Activated CD8-positive, alpha-beta T cell treated with anti-CD3 and anti-CD28 coated beads for 36 hours (primary cell): ENCODE data around the gene VMAC. TPM values are rescaled to one million over a fixed set of nuclear protein-coding genes. Genes with fewer than 3 reads are reported as not detected.
A peak's percentile ranks its signal among the peaks of the same experiment; 100 is the strongest.
"Not testable (repeated sequence)": the region's sequence is repeated elsewhere in the genome, so short reads cannot be mapped to it uniquely, and the experiment has no call there.

Source experiments
- ATAC-seq: fragments of 200-7000 bp; cut with Tn5 transposase; one replicate; pipeline ENCODE4 v1.10.0; 2021; ENCODE audit warnings: mild to moderate bottlenecking, moderate library complexity
- CTCF ChIA-PET: fragments of 350-600 bp; sonication (Branson Sonifier 250); formaldehyde crosslinking; loops from one replicate; lab custom pipeline; 2021; ENCODE audit warnings: antibody characterized with exemption; lab: Charles Lee
- POLR2A ChIA-PET: fragments of 350-600 bp; sonication (Branson Sonifier 250); formaldehyde crosslinking; loops from one replicate; lab custom pipeline; 2021; ENCODE audit warnings: antibody characterized with exemption; lab: Charles Lee
- DNase-seq: peaks from one replicate; pipeline ENCODE4 v3.0.0-alpha.2; 2020
- H3K27ac Mint-ChIP-seq: one replicate; pipeline ENCODE4 v1.8.0; 2021; ENCODE audit warnings: mild to moderate bottlenecking, mixed read lengths
- H3K27me3 Mint-ChIP-seq: one replicate; pipeline ENCODE4 v1.8.0; 2021; ENCODE audit warnings: mixed read lengths
- H3K36me3 Mint-ChIP-seq: one replicate; pipeline ENCODE4 v1.8.0; 2021; ENCODE audit warnings: low read depth, mixed read lengths
- H3K4me1 Mint-ChIP-seq: one replicate; pipeline ENCODE4 v1.8.0; 2021; ENCODE audit warnings: low read depth, mixed read lengths
- H3K4me3 Mint-ChIP-seq: one replicate; pipeline ENCODE4 v1.8.0; 2021; ENCODE audit warnings: mild to moderate bottlenecking, moderate library complexity, mixed read lengths
- H3K9me3 Mint-ChIP-seq: one replicate; pipeline ENCODE4 v1.8.0; 2021; ENCODE audit warnings: mixed read lengths
- CTCF ChIP-seq: fragments of 200-600 bp; IDR thresholded peaks from one replicate; pipeline ENCODE4 v1.8.0; 2022; ENCODE audit warnings: antibody characterized with exemption, mild to moderate bottlenecking
- intact Hi-C: fragments of 100-400 bp; cut with micrococcal nuclease; formaldehyde crosslinking; loops from one replicate; pipeline ENCODE4 v1.10.0; 2022
- total RNA-seq, 2 experiments: library from RNA; stranded (reverse); gene quantifications; one replicate each; pipeline ENCODE4 v1.2.3, GENCODE V29; 2021

VMAC gene
- total RNA-seq: 1 to 10 TPM; 1.2 to 2.5 TPM

GRCh38 chr19:5904352-5905113 is at the start of gene VMAC:
Gene VMAC (plus strand): TSS chr19:5904872. CDS start chr19:5904891, 19 bp downstream.
- ATAC-seq (peak; percentile 83), DNase-seq (peak; percentile 100)
- Mint-ChIP-seq H3K27ac (peak within 1 kb of the TSS; percentile 100), H3K4me1 (peaks cover 40% of the 10 kb centered on the region), H3K36me3 (peaks cover 16% of the 10 kb centered on the region), H3K9me3 (no peaks in the 10 kb centered on the region), H3K27me3 (no peaks in the 10 kb centered on the region), H3K4me3 (peak within 1 kb of the TSS; percentile 99)
- no peak for TF ChIP-seq CTCF
- intact Hi-C loops: loop anchor here (10.0 kb wide), 2 partner anchors 70 to 100 kb away; partner anchors contain the start of genes NRTN and RANBP3
- CTCF ChIA-PET: interaction anchor here (1.9 to 3.9 kb wide), 4 partner anchors 64 to 184 kb away, joined by 7 to 57 read pairs (median 10); partner anchors contain the start of genes CATSPERD, LONP1 and NRTN
- POLR2A ChIA-PET: interaction anchor here (0.5 to 4.9 kb wide), 14 partner anchors 13 to 286 kb away, joined by 3 to 34 read pairs (median 4); partner anchors contain the start of genes DUS3L, SAFB and SAFB2

GRCh38 chr19:5855151-5855550 is 49.5 kb upstream of the VMAC start:
- intact Hi-C loops, H3K4me1 Mint-ChIP-seq, POLR2A ChIA-PET, ATAC-seq, H3K9me3 Mint-ChIP-seq, H3K4me3 Mint-ChIP-seq, DNase-seq, H3K36me3 Mint-ChIP-seq, H3K27ac Mint-ChIP-seq, H3K27me3 Mint-ChIP-seq: not testable (repeated sequence)
- CTCF ChIA-PET: interaction anchor here (1.4 kb wide), 1 partner anchor 51 kb away, joined by 5 read pairs; no protein-coding TSS in a partner anchor

- no peak overlapping the region for H3K4me3 Mint-ChIP-seq
- no peaks in the 10 kb centered on the region for H3K9me3 Mint-ChIP-seq
- intact Hi-C loops: no loop called here
- no peaks in the 10 kb centered on the region for H3K27me3 Mint-ChIP-seq
- H3K36me3 Mint-ChIP-seq: no peaks in the 10 kb centered on the region
- no peak overlapping the region for H3K27ac Mint-ChIP-seq
- ChIA-PET CTCF (interaction anchor here (0.8 kb wide), 1 partner anchor 53 kb away, joined by 3 read pairs; no protein-coding TSS in a partner anchor), POLR2A (no interaction called here)
- no peaks in the 10 kb centered on the region for H3K4me1 Mint-ChIP-seq
- ATAC-seq (no peak), DNase-seq (no peak)
- TF ChIP-seq CTCF: no peak
These were observed 47.2 kb upstream of the VMAC start for GRCh38 chr19:5857203-5858081.

- Mint-ChIP-seq H3K4me1 (no peaks in the 10 kb centered on the region), H3K9me3 (no peaks in the 10 kb centered on the region), H3K27ac (no peak overlapping the region), H3K27me3 (no peaks in the 10 kb centered on the region), H3K36me3 (no peaks in the 10 kb centered on the region), H3K4me3 (no peak overlapping the region)
- CTCF ChIA-PET: no interaction called here
- no peak for TF ChIP-seq CTCF
- DNase-seq: no peak
- intact Hi-C loops: no loop called here
- POLR2A ChIA-PET: no interaction called here
- ATAC-seq: no peak
These were observed 41.5 kb upstream of the VMAC start for GRCh38 chr19:5863030-5863665.
